ENCODE measurements around the gene NR2C1. TPM values are rescaled to one million over a fixed set of nuclear protein-coding genes. Genes with fewer than 3 reads are reported as not detected.

NR2C1 gene
- total and polyA plus RNA-seq, 10 of the 15 experiments (the other 5 are each of a cell fraction or from before 2014, with no cell fraction given), result 8.8 to 38.1 (median 31.3) TPM

- TF ChIP-seq NFIC (IDR thresholded peaks at IDR 0.05; ENCODE audit: low read depth, low read length), result no peak
Measured at GRCh38 chr12:95057424-95057823, 16.0 kb downstream of the NR2C1 start (continued).

- ChIA-PET CTCF (interaction anchor here (1.1 to 1.6 kb wide), 2 partner anchors 144 to 166 kb away, joined by 3 read pairs; no protein-coding TSS in a partner anchor), POLR2A (interaction anchor here (0.6 kb wide), 1 partner anchor 752 kb away, joined by 7 read pairs; no protein-coding TSS in a partner anchor), RAD21 (ENCODE audit: unreplicated experiment) (no interaction called here), SMC1A (ENCODE audit: uncharacterized antibody, unreplicated experiment) (interaction anchor here (0.8 to 1.0 kb wide), 2 partner anchors 11 to 82 kb away, joined by 3 read pairs; no protein-coding TSS in a partner anchor)
- no peak overlapping the region for H3K4me3 ChIP-seq
- 100% methylated on average over 2 of the region's 2 CpGs for WGBS (ENCODE audit: insufficient coverage, insufficient replicate concordance, low lambda C conversion rate, missing lambda C conversion rate)
- no peaks in the 10 kb centered on the region for H4K20me1 ChIP-seq (ENCODE audit: control insufficient read depth, insufficient read depth)
- H2AFZ ChIP-seq (ENCODE audit: control insufficient read depth, low read depth, low read length), result no peak overlapping the region
- H3K27ac ChIP-seq (ENCODE audit: control insufficient read depth, insufficient read depth), result no peak overlapping the region
- in situ Hi-C loops (cut with MboI), result no loop called here
- TF ChIP-seq MYC (IDR thresholded peaks at IDR 0.05; ENCODE audit: insufficient read depth, insufficient read length, insufficient replicate concordance, low read length, severe bottlenecking) (no peak), NBN (IDR thresholded peaks at IDR 0.05) (no peak), RELA (IDR thresholded peaks at IDR 0.05; ENCODE audit: borderline replicate concordance, partially characterized antibody) (no peak), SKIL (IDR thresholded peaks at IDR 0.05; ENCODE audit: low read depth, poor library complexity, severe bottlenecking) (no peak), SMARCA5 (IDR thresholded peaks at IDR 0.05) (no peak), LARP7 (IDR thresholded peaks at IDR 0.05) (no peak), ELK1 (IDR thresholded peaks at IDR 0.05; ENCODE audit: low read depth, low read length) (no peak), CBFB (IDR thresholded peaks at IDR 0.05; ENCODE audit: low read depth) (no peak)
- FAIRE-seq (no peak), ATAC-seq (no peak), DNase-seq (ENCODE audit: low read depth, low spot score) (no peak)
- BruUV-seq (replicated peaks), result no TSS peak
- H3K9me3 ChIP-seq (replicated peaks; ENCODE audit: control insufficient read depth, insufficient read depth, low read length), result no peaks in the 10 kb centered on the region
- H3K79me2 ChIP-seq (ENCODE audit: control insufficient read depth, insufficient read depth, low read length), result no peaks in the 10 kb centered on the region
- H3K9ac ChIP-seq (ENCODE audit: control insufficient read depth, insufficient read depth, low read length), result no peak overlapping the region
- H3K36me3 ChIP-seq (ENCODE audit: control insufficient read depth in 2 of 2, insufficient read depth in 2 of 2, low read length in 1 of 2), result peaks cover 3 to 10% of the 10 kb centered on the region in 2 experiments; a peak in 3 of 4 replicates
- no peaks in the 10 kb centered on the region for H3K27me3 ChIP-seq (replicated peaks in 1 of 2; ENCODE audit: control insufficient read depth in 2 of 2, insufficient read depth in 2 of 2, low read length in 1 of 2)
- intact Hi-C loops (cut with micrococcal nuclease; ENCODE audit: unreplicated experiment), result no loop called here
- no peak overlapping the region for H3K4me2 ChIP-seq (ENCODE audit: control insufficient read depth, insufficient read depth)
- H3K4me1 ChIP-seq (ENCODE audit: control insufficient read depth, insufficient read depth, low read length), result no peaks in the 10 kb centered on the region
Measured at GRCh38 chr12:95055057-95055456, 18.4 kb downstream of the NR2C1 start.

Data from GM12878 (cell line).